ENCODE data around the gene LIN54.

- TF ChIP-seq CTCF (IDR thresholded peaks at IDR 0.05; ENCODE audit: low read depth, low read length, missing input control): no peak
- TF ChIP-seq RXRA (IDR thresholded peaks at IDR 0.05): no peak
- TF ChIP-seq SP1 (IDR thresholded peaks at IDR 0.05): no peak
- no peak for TF ChIP-seq TAF1 (conservative IDR thresholded peaks at IDR 0.05)
- TF ChIP-seq EGR1 (IDR thresholded peaks at IDR 0.05; ENCODE audit: low read depth in 2 of 2): no peak
- no peak for TF ChIP-seq YY1 (IDR thresholded peaks at IDR 0.05)
- no peak for TF ChIP-seq RAD21 (IDR thresholded peaks at IDR 0.05)
- TF ChIP-seq ATF3 (IDR thresholded peaks at IDR 0.05): no peak
- no peak for TF ChIP-seq REST (IDR thresholded peaks at IDR 0.05)
Measured at GRCh38 chr4:83022724-83023450, 12.3 kb upstream of the LIN54 start.
